Stomach smooth muscle (tissue), 2 donors: ENCODE results near the gene TRAPPC12.
"Not testable (repeated sequence)": the region's sequence is repeated elsewhere in the genome, so short reads cannot be mapped to it uniquely, and the experiment has no call there.

ENCODE experiments used
- H3K27ac ChIP-seq: one replicate; pipeline ENCODE4 v1.7.0; 2013; ENCODE audit warnings: mild to moderate bottlenecking, low read length, inconsistent platforms
- H3K27me3 ChIP-seq, 2 donors: one replicate each; pipeline ENCODE4 v1.7.0; 2013; ENCODE audit warnings: low read length in 2 of 2; ENCODE audit not compliant: insufficient read depth in 2 of 2, control insufficient read depth in 1 of 2
- H3K36me3 ChIP-seq, 2 donors: one replicate each; pipeline ENCODE4 v1.7.0; 2013; ENCODE audit warnings: low read length in 2 of 2; ENCODE audit not compliant: control insufficient read depth in 2 of 2, insufficient read depth in 2 of 2
- H3K4me1 ChIP-seq: one replicate; pipeline ENCODE4 v1.7.0; 2013; ENCODE audit warnings: low read length; ENCODE audit not compliant: control insufficient read depth, insufficient read depth
- H3K4me3 ChIP-seq, 2 donors: one replicate each; pipeline ENCODE4 v1.7.0; 2013; ENCODE audit warnings: low read length in 2 of 2
- H3K9ac ChIP-seq, 2 donors: one replicate each; pipeline ENCODE4 v1.7.0; 2013; ENCODE audit warnings: low read length in 2 of 2, mild to moderate bottlenecking in 1 of 2
- H3K9me3 ChIP-seq, 2 donors: one replicate each; pipeline ENCODE4 v1.7.0; 2013; ENCODE audit warnings: low read length in 2 of 2; ENCODE audit not compliant: control insufficient read depth in 2 of 2
- donor health status: healthy.
- donor health status: Pancreatic carcinoma.

Gene TRAPPC12

DNA sequence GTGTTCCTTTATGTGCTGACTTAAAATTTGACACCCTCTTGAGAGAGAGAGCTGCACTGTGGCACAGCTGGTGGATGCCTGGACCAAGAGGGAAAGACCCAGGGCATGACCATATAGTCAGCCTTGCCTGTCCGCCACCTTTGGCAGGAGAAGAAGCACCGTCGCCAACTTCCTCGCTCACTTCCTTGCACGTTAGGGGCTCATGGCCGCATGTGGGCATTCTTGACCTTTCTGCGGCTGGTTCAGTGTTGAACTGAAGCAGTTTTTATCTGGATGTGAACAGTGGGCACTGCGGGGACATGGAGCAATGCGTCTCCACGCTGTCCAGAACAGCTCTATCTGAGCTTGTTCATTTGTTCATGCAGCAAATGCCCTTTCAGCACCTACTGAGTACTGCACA is 66.9 kb downstream of the TRAPPC12 start:
- peaks cover 31 to 39% of the 10 kb centered on the region in 2 donors for H3K36me3 ChIP-seq
- H3K4me1 ChIP-seq, result peaks cover 3% of the 10 kb centered on the region
- H3K9me3 ChIP-seq, result no peaks in the 10 kb centered on the region
- H3K27me3 ChIP-seq, result no peaks in the 10 kb centered on the region
- no peak overlapping the region for H3K27ac ChIP-seq
- H3K9ac ChIP-seq, result no peak overlapping the region
- H3K4me3 ChIP-seq, result no peak overlapping the region

- not testable (repeated sequence) for H3K27ac ChIP-seq, H3K9me3 ChIP-seq, H3K27me3 ChIP-seq, H3K4me1 ChIP-seq, H3K9ac ChIP-seq, H3K4me3 ChIP-seq
- peaks cover 35 to 39% of the 10 kb centered on the region in 2 donors for H3K36me3 ChIP-seq
These were observed 67.7 kb downstream of the TRAPPC12 start for GRCh38 chr2:3447186-3447585.

GRCh38 chr2:3447789-3448317 is 68.4 kb downstream of the TRAPPC12 start:
- no peak overlapping the region for H3K27ac ChIP-seq
- H3K9me3 ChIP-seq, result no peaks in the 10 kb centered on the region
- no peak overlapping the region for H3K9ac ChIP-seq
- peaks cover 37 to 39% of the 10 kb centered on the region in 2 donors for H3K36me3 ChIP-seq
- H3K4me1 ChIP-seq, result peaks cover 3% of the 10 kb centered on the region
- H3K27me3 ChIP-seq, result no peaks in the 10 kb centered on the region
- no peak overlapping the region for H3K4me3 ChIP-seq

GRCh38 chr2:3448441-3448911 is 69.0 kb downstream of the TRAPPC12 start:
- H3K4me1 ChIP-seq, H3K27ac ChIP-seq, H3K27me3 ChIP-seq, H3K4me3 ChIP-seq, H3K9me3 ChIP-seq, H3K9ac ChIP-seq: not testable (repeated sequence)
- peaks cover 38 to 41% of the 10 kb centered on the region in 2 donors for H3K36me3 ChIP-seq

- peaks cover 32 to 41% of the 10 kb centered on the region in 2 donors for H3K36me3 ChIP-seq
- no peak overlapping the region for H3K9ac ChIP-seq
- no peaks in the 10 kb centered on the region for H3K9me3 ChIP-seq
- peaks cover 3% of the 10 kb centered on the region for H3K4me1 ChIP-seq
- no peaks in the 10 kb centered on the region for H3K27me3 ChIP-seq
- no peak overlapping the region for H3K27ac ChIP-seq
- H3K4me3 ChIP-seq, result no peak overlapping the region
These were observed 69.6 kb downstream of the TRAPPC12 start for GRCh38 chr2:3449086-3449485.

GRCh38 chr2:3449936-3450335 is 70.4 kb downstream of the TRAPPC12 start:
- Histone ChIP-seq H3K9ac (no peak overlapping the region), H3K27me3 (no peaks in the 10 kb centered on the region), H3K9me3 (no peaks in the 10 kb centered on the region), H3K4me1 (peaks cover 3% of the 10 kb centered on the region), H3K36me3 (peaks cover 26 to 43% of the 10 kb centered on the region in 2 donors), H3K4me3 (no peak overlapping the region), H3K27ac (no peak overlapping the region)

- Histone ChIP-seq H3K9me3 (no peaks in the 10 kb centered on the region), H3K36me3 (peaks cover 23 to 42% of the 10 kb centered on the region in 2 donors), H3K4me1 (peaks cover 3% of the 10 kb centered on the region), H3K9ac (no peak overlapping the region), H3K27me3 (no peaks in the 10 kb centered on the region), H3K27ac (no peak overlapping the region), H3K4me3 (no peak overlapping the region)
These were observed 71.0 kb downstream of the TRAPPC12 start for GRCh38 chr2:3450385-3451010.

- no peak overlapping the region for H3K27ac ChIP-seq
- peaks cover 3% of the 10 kb centered on the region for H3K4me1 ChIP-seq
- no peak overlapping the region for H3K4me3 ChIP-seq
- H3K9me3 ChIP-seq, result no peaks in the 10 kb centered on the region
- no peak overlapping the region for H3K9ac ChIP-seq
- H3K27me3 ChIP-seq, result no peaks in the 10 kb centered on the region
- H3K36me3 ChIP-seq, result peaks cover 22 to 39% of the 10 kb centered on the region in 2 donors
These were observed 71.7 kb downstream of the TRAPPC12 start for GRCh38 chr2:3451169-3451568.

- no peak overlapping the region for H3K27ac ChIP-seq
These were observed 72.6 kb downstream of the TRAPPC12 start for GRCh38 chr2:3451926-3452671.

GRCh38 chr2:3453190-3453999 is 73.9 kb downstream of the TRAPPC12 start:
- Histone ChIP-seq H3K27me3 (no peaks in the 10 kb centered on the region), H3K9ac (no peak overlapping the region), H3K9me3 (no peaks in the 10 kb centered on the region), H3K27ac (no peak overlapping the region), H3K4me3 (no peak overlapping the region), H3K4me1 (peaks cover 3% of the 10 kb centered on the region), H3K36me3 (peaks cover 11 to 43% of the 10 kb centered on the region in 2 donors)

More at GRCh38 chr2:3451926-3452671, 72.6 kb downstream of the TRAPPC12 start:
- Histone ChIP-seq H3K36me3 (peaks cover 19 to 39% of the 10 kb centered on the region in 2 donors), H3K4me1 (peaks cover 3% of the 10 kb centered on the region), H3K27me3 (no peaks in the 10 kb centered on the region), H3K4me3 (no peak overlapping the region), H3K9ac (no peak overlapping the region), H3K9me3 (no peaks in the 10 kb centered on the region)
